ENCODE measurements around the gene MACROD2. TPM values are rescaled to one million over a fixed set of nuclear protein-coding genes. Genes with fewer than 3 reads are reported as not detected.

The MACROD2 gene
- total and polyA plus RNA-seq, 7 donors: 0.20 to 4.8 (median 0.87) TPM

DNA sequence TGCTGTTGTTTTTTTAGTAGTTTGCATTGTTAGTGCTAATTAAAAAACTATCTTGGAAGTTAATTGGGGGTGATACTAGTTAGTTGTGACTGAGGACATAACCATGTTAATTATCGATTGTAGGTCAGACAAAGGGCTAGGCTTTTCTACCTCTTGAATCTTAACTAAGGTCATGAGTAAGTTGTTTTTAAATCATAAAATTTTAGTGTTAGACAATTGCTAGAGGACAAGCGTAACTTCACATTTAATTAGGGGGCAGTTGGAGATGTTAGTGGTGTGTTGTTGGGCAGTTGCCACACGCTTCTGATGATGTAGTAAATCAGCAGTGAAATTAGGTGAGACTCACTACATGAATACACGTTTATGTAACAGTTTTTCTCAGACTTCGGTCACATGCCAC is 961.2 kb downstream of the MACROD2 start:
- Histone ChIP-seq H3K9me3 (no peaks in the 10 kb centered on the region), H3K4me1 (no peaks in the 10 kb centered on the region), H3K4me3 (no peak overlapping the region), H3K36me3 (ENCODE audit: insufficient read depth in 1 of 2, low read depth in 1 of 2) (no peaks in the 10 kb centered on the region), H3K27me3 (ENCODE audit: insufficient read depth in 3 of 3, low read length in 2 of 3) (no peaks in the 10 kb centered on the region), H3K27ac (no peak overlapping the region)
- ATAC-seq: no peak
- no peak for DNase-seq
- 70 to 77% (median 72%) methylated on average over 5 of the region's 5 CpGs for WGBS, 3 donors
- intact Hi-C loops (cut with DNase I): loop anchor here in 1 of 2 donors (2.0 kb wide), 1 partner anchor 40 kb away; no protein-coding TSS in a partner anchor
- TF ChIP-seq, protein P1, sequence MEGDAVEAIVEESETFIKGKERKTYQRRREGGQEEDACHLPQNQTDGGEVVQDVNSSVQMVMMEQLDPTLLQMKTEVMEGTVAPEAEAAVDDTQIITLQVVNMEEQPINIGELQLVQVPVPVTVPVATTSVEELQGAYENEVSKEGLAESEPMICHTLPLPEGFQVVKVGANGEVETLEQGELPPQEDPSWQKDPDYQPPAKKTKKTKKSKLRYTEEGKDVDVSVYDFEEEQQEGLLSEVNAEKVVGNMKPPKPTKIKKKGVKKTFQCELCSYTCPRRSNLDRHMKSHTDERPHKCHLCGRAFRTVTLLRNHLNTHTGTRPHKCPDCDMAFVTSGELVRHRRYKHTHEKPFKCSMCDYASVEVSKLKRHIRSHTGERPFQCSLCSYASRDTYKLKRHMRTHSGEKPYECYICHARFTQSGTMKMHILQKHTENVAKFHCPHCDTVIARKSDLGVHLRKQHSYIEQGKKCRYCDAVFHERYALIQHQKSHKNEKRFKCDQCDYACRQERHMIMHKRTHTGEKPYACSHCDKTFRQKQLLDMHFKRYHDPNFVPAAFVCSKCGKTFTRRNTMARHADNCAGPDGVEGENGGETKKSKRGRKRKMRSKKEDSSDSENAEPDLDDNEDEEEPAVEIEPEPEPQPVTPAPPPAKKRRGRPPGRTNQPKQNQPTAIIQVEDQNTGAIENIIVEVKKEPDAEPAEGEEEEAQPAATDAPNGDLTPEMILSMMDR (IDR thresholded peaks at IDR 0.05): no peak

DNA sequence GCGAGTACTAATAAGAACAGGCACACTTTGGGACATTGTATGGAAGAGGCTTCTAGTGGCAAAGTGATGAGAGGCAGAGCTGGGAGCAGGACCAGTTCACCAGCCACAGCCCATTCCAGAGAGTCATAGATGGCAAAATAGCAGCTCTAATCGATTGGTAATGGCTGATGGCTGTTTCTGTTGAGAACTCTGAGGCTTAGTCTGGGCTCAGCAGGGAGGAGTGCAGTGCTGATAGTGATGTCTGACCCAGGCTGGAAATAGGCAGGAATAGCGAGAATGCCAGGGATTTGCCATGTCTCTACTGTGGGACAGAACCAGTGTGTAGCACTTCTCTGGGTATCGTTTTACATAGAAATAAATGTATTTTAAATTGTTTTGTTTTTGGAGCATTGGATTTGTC is 962.1 kb downstream of the MACROD2 start:
- H3K36me3 ChIP-seq (ENCODE audit: insufficient read depth in 1 of 2, low read depth in 1 of 2): no peaks in the 10 kb centered on the region
- ATAC-seq: no peak
- WGBS, 3 donors: 42 to 48% (median 46%) methylated on average over 4 of the region's 4 CpGs
- no peak overlapping the region for H3K27ac ChIP-seq
- no peak overlapping the region for H3K4me3 ChIP-seq
- TF ChIP-seq, protein P1 (IDR thresholded peaks at IDR 0.05): no peak
- H3K9me3 ChIP-seq: no peaks in the 10 kb centered on the region
- intact Hi-C loops (cut with DNase I): loop anchor here in 1 of 2 donors (2.0 kb wide), 1 partner anchor 39 kb away; no protein-coding TSS in a partner anchor
- no peaks in the 10 kb centered on the region for H3K27me3 ChIP-seq (ENCODE audit: insufficient read depth in 3 of 3, low read length in 2 of 3)
- H3K4me1 ChIP-seq: no peaks in the 10 kb centered on the region
- no peak for DNase-seq

DNA sequence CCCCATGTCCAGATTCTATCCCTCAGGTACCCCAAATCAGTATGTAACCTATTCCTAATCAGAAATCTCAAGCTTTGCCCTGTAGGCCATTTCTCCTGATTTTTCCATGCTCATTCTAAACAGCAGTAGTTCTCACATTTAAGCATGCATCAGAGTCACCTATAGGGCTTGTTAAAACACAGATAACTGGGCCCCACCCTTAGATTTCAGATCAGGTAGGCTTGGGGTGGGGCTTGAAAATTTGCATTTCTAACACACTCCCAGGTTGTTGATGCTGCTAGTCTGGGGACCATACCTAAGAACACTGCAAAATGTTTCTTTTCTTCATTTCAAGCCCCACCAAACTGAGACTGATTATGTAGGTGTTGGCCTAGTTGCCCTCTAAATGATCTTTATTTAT is 963.3 kb downstream of the MACROD2 start:
- no peak overlapping the region for H3K4me3 ChIP-seq
- intact Hi-C loops (cut with DNase I): no loop called here
- no peaks in the 10 kb centered on the region for H3K36me3 ChIP-seq (ENCODE audit: insufficient read depth in 1 of 2, low read depth in 1 of 2)
- ATAC-seq (no peak), DNase-seq (no peak)
- H3K4me1 ChIP-seq: no peaks in the 10 kb centered on the region
- TF ChIP-seq, protein P1 (IDR thresholded peaks at IDR 0.05): no peak
- no peak overlapping the region for H3K27ac ChIP-seq
- H3K9me3 ChIP-seq: no peaks in the 10 kb centered on the region
- no peaks in the 10 kb centered on the region for H3K27me3 ChIP-seq (ENCODE audit: insufficient read depth in 3 of 3, low read length in 2 of 3)

DNA sequence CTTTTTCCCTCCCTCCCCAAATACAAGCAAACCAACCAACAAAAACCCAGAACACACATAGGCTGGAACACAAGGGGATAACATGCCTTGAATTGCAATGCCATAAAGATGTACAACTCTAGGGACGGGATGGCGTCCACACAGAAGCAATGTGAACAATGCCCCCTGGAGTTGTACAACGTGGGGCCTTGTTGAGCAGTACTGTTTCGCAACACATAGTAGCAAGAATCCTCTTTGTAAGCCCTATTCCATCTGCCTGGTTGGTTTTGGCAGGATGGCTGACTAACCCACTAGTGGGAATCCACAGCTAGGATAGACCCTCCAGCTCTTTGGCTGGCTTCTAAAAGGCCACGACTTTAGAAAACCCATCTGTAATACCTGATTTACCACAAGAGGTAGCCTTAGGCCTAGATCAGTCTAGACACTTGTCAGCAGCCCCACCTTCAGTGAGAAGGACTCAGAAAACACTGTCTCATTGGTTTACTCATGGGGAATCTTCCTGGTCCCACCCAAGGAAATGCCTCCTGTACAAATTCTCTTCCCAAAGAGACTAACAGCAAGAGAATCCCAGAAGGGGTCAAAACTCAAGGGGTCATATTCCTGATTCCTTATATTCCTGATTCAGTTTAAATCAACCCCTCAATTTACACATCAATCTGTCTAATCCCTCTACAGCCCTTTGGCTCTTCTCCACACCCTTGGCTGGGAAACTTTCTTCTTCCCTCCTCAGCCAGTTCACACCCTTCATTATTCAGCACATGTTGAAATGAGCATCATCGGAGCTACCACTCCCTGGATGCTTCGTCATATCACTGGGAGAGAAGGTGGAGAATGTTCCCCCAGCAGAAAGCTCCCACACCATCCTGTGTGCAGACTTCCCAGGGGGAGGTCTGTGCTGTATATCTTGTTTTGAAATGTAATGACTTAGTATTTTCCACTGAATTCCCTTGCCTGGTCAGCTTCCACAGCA is 964.5 kb downstream of the MACROD2 start:
- no peaks in the 10 kb centered on the region for H3K4me1 ChIP-seq
- no peak overlapping the region for H3K27ac ChIP-seq
- WGBS, 3 donors: 89 to 91% (median 89%) methylated on average over 7 of the region's 7 CpGs
- no peaks in the 10 kb centered on the region for H3K9me3 ChIP-seq
- no peak overlapping the region for H3K4me3 ChIP-seq
- ATAC-seq (no peak), DNase-seq (no peak)
- intact Hi-C loops (cut with DNase I): no loop called here
- no peaks in the 10 kb centered on the region for H3K27me3 ChIP-seq (ENCODE audit: insufficient read depth in 3 of 3, low read length in 2 of 3)
- TF ChIP-seq, protein P1 (IDR thresholded peaks at IDR 0.05): no peak
- no peaks in the 10 kb centered on the region for H3K36me3 ChIP-seq (ENCODE audit: insufficient read depth in 1 of 2, low read depth in 1 of 2)

Measured in psoas muscle (tissue), 8 donors.